ENCODE data around the gene DRC7.
"Not testable (repeated sequence)": the region's sequence is repeated elsewhere in the genome, so short reads cannot be mapped to it uniquely, and the experiment has no call there.

Gene DRC7

GRCh38 chr16:57778658-57779057 is 84.1 kb downstream of the DRC7 start:
- H3K4me3 ChIP-seq (ENCODE audit: low read length) = no peak overlapping the region
- no peak overlapping the region for H3K9ac ChIP-seq (ENCODE audit: low read length)
- H3K9me3 ChIP-seq (ENCODE audit: control insufficient read depth, low read length) = no peaks in the 10 kb centered on the region
- no peaks in the 10 kb centered on the region for H3K27me3 ChIP-seq (replicated peaks; ENCODE audit: control insufficient read depth, insufficient read depth, low read length)
- peaks cover 15% of the 10 kb centered on the region for H3K4me1 ChIP-seq (ENCODE audit: control insufficient read depth, insufficient read depth, low read length)
- DNase-seq (ENCODE audit: low read depth) = no peak
- H3K36me3 ChIP-seq (ENCODE audit: control insufficient read depth, insufficient read depth, low read length, severe bottlenecking) = peaks cover 10% of the 10 kb centered on the region

- peaks cover 15% of the 10 kb centered on the region for H3K4me1 ChIP-seq (ENCODE audit: control insufficient read depth, insufficient read depth, low read length)
- DNase-seq (ENCODE audit: low read depth) = not testable (repeated sequence)
Measured at GRCh38 chr16:57779836-57780235, 85.2 kb downstream of the DRC7 start.

GRCh38 chr16:57781349-57781740 is 86.7 kb downstream of the DRC7 start:
- Histone ChIP-seq H3K4me1 (ENCODE audit: control insufficient read depth, insufficient read depth, low read length) (peaks cover 15% of the 10 kb centered on the region), H3K36me3 (ENCODE audit: control insufficient read depth, insufficient read depth, low read length, severe bottlenecking) (peaks cover 3% of the 10 kb centered on the region), H3K9ac (ENCODE audit: low read length) (no peak overlapping the region), H3K4me3 (ENCODE audit: low read length) (no peak overlapping the region), H3K9me3 (ENCODE audit: control insufficient read depth, low read length) (no peaks in the 10 kb centered on the region), H3K27me3 (replicated peaks; ENCODE audit: control insufficient read depth, insufficient read depth, low read length) (no peaks in the 10 kb centered on the region)
- DNase-seq (ENCODE audit: low read depth) = no peak

More at GRCh38 chr16:57779836-57780235, 85.2 kb downstream of the DRC7 start:
- H3K27me3 ChIP-seq (replicated peaks; ENCODE audit: control insufficient read depth, insufficient read depth, low read length); H3K9me3 ChIP-seq (ENCODE audit: control insufficient read depth, low read length); H3K4me3 ChIP-seq (ENCODE audit: low read length); H3K9ac ChIP-seq (ENCODE audit: low read length); H3K36me3 ChIP-seq (ENCODE audit: control insufficient read depth, insufficient read depth, low read length, severe bottlenecking): not testable (repeated sequence)

Data from adipocyte (in vitro differentiated cells).